Sciatic nerve (tissue), 2 donors: ENCODE results near the gene GARNL3. TPM values are rescaled to one million over a fixed set of nuclear protein-coding genes. Genes with fewer than 3 reads are reported as not detected.

ENCODE experiments used
- ATAC-seq: fragments of 200-7000 bp; cut with Tn5 transposase; one replicate; pipeline ENCODE4 v1.9.1; 2020; ENCODE audit warnings: mild to moderate bottlenecking, moderate library complexity
- DNase-seq: peaks from one replicate; pipeline ENCODE4 v3.0.0-alpha.2; 2020; ENCODE audit warnings: low spot score
- intact Hi-C: fragments of 100-400 bp; cut with DNase I; formaldehyde crosslinking; loops from one replicate; pipeline ENCODE4 v1.14.2; 2022
- total RNA-seq: library from RNA; stranded (reverse); fragmentation: NEBNext Ultra II Directional; extraction: Animal tissue kit (Norgen Biotek cat#: 25700); gene quantifications from one replicate; pipeline ENCODE4 v1.2.1, GENCODE V29; 2021
- donor health status: DM: no; HTN: no; CAD: no.
- donor health status: DM: no; HTN: no; CAD: no.

Gene GARNL3
- total RNA-seq, 1 donor from 2014 or later, result 33.7 TPM

DNA sequence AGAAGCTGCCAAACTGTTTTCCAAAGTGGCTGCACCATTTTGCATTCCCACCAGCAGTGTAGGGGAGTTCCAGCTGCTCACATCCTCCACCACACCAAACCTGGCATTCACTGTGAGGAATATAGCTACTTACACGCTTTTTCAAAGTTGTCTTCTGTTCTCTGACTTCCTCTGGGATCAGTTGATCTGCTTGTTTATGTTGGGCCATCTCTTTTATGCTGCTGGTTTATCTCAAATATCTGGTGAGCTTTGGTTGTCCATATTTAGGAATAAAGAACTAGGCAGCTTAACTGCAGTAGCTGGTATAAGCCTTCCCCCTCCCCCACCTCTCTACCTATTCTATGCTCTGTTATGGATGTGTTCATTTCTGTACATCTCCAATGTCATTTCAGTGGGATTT is 151.1 kb downstream of the GARNL3 start:
- intact Hi-C loops, result no loop called here
- no peak for DNase-seq
- ATAC-seq, result no peak

DNA sequence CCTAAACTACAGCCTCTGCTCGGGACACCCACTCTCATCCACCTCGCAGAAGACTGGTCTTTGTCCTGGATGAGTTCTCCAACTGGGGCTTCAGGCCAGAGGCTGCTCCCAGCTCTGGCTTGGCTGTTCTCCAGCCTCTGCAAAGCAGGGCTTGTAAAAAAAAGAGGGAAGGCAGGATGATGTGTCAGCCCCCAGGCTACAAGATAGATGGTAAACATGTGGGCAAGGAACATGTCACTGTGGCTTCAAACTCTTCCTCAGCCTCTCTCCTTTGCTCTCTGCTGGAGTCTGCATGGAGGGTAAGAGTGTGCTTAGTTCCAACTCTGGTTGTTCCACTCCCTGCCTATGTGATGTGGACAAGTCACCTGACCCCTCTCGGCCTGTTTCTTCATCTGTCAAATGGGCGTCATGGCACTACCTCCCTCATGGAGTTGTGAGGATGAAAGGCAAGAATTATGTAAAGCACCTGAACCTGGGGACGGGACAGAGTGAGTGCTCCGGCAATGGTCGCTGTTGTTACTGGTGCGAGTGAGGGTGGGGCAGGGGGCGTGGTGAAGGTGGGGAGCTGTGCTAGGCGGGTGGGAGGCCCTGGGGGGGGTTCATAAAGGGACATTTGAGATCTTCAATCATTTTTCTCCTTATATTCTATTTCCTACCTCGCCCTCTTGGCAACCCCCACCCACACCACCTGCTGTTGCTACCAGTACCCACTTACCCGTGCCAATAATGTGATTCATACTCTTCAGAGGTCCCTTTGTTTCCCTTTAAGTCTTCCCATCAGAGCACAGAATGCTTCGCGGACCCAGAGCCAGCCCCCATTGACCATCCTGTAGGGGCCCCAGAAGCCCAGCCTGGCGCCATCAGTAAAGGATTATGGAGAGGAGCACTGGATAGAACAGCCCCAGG is 152.8 kb downstream of the GARNL3 start:
- ATAC-seq, result no peak
- no peak for DNase-seq
- intact Hi-C loops, result no loop called here

DNA sequence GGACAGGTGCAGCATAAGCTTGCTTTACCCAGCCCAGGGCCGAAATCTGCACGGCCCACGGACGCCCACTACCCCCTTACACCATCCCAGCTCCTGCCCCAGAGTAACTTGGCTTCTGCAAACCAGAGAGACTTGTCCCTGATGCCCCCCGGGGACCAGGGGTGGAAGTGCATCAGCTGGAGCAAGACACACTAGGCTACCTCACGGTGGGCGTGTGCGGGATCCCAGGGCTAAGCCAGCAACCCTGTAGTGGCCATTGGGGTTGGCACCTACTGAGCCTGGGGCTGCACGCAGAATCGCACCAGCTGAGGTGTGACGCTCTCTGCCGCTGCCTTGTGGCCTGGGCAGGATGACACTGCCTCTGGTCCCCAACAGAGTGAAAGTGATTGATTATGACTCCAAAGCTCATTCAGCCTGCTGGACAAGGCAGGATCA is 153.5 kb downstream of the GARNL3 start:
- DNase-seq, result no peak
- intact Hi-C loops, result no loop called here
- peak; percentile 17 for ATAC-seq

DNA sequence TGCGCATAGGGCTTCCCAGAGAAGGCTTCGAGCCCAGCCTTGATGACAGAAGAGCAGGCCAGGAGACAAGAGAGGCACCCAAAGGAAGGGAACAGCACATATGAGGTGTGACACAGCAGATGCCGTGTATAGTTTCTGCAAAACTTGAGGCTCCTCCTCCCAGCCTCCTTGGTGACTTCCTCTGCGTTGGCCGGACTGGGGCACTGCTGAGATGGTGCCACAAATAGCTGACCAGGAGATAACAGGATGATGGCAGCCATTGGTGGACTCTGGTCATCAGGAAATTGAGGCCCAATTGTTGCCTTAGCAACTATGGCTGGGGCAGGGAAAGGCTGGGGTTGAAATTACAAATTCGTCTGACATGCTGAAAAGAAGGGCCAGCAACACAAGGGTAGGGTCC is 154.8 kb downstream of the GARNL3 start:
- intact Hi-C loops, result no loop called here
- DNase-seq (no peak), ATAC-seq (no peak)

DNA sequence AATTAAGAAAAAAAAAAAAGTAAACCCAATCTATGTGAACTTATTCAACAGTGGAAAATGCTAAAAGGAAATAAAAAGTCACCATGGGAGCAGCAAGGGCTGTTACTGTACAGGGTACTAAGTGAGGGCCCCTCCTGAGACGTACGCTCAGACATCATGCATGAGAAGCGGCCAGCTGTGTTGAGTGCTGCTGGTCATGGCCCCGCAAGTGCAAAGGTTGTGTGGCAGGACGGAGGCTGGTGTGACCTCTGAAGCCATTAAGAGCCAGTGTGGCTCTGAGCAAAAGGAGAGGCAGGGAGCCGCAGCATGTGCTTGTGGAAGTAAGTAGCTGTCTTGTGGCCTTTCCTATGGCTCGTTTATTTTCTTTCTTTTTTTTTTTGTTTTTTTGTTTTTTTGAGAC is 156.5 kb downstream of the GARNL3 start:
- intact Hi-C loops, result no loop called here
- ATAC-seq (no peak), DNase-seq (no peak)

DNA sequence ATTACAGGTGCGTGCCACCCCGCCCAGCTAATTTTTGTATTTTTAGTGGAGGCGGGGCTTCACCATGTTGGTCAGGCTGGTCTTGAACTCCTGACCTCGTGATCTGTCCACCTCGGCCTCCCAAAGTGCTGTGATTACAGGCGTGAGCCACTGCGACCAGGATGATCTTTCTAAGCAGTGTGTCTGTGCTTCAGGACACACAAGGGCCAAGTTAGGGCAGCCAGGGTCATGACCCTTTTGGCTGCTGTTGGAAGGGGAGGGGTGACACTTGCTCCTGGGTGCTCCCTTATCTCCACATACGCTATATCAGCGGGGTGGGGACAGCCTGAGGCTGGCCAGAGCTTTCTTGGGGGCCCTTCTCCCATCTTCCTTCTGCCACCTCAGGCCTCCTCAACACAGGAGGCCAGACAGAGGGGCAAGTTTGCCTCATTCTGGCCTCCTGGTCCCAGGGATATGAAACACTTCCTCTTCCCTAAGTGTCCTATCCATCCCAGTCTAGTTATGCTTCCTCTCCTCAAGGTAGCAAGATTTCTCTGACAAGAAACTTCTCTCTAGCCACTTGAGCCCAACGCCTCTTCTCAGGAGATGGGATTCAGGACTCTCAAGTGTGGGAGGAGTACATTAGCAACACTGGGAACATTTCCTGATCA is 157.7 kb downstream of the GARNL3 start:
- intact Hi-C loops, result no loop called here
- DNase-seq (no peak), ATAC-seq (no peak)

DNA sequence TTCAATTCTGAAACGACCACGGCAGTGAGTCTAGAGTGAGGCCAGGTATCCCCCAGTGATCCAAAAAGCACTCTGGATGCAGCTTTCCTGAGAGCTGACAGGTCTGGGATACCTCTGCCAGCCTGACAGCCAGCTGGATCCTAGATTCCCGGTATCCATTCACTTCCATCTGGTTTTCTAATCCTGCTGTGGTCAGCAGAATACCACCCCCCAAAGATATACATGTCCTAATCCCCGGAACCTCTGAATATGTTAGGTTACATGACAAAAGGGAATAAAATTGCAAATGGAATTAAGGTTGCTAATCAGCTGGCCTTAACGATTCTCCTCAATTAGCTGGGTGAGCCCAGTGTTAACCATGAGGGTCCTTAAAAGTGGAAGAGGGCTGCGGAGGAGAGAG is 158.2 kb downstream of the GARNL3 start:
- DNase-seq, result no peak
- intact Hi-C loops, result no loop called here
- ATAC-seq, result no peak

DNA sequence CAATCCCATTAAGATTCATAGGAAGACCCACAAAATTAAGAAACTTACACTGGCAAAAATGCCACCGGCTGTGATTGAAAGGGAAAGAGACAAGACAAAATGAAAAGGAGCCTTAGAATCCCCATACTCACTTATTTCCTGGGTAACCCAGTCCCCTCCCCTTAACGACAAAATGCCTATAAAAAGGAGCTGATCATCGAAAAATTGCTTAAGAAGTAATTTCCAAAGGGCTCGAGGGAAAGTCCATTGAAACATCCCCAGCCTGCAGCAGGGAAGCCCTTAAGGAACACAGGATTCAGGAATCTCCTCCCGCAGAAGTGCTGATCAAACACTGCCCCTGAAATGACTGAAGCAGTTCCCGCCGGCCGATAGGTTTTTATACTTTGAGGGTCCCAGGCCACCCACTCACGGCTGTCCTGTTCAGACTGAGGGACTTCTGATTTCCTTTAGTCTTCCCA is 158.9 kb downstream of the GARNL3 start:
- ATAC-seq (peak; percentile 15), DNase-seq (no peak)
- intact Hi-C loops, result no loop called here

DNA sequence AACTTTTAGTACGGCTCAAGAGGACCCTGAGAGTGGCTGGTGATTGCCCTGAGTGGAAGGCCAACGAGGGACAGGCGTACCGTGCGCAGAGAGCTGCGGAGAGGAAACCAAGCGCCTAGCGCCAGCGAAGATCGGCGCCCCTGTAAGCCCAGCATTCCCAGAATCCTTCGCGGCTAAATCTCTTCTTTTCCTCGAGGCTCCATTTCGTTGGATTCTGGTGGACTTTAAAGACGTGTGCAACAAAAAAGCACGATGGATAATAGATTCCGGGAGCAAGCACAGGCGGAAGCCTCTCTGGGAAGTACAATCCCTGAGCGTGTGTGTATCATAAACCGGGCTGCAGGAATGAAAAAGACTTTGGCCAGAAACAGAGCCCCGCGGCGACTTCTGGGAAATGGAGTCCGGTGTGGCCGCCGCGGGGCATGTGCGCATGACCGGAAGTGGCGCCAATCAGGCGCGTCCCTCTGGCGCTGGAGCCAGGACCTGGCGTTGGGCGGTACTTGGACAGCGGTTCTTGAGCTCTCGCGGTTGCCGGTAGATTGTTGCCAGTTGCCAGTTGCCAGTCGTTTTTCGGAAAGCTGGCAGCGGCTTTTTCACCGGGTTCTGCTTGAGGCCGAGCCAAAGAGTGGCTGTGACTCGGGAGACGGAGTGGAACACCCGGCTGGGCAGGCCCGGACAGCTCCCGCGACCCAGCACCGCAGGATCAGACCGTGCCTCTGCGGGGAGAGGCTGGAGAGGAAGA is 159.5 kb downstream of the GARNL3 start, which contains the start of gene ZNF79:
ZNF79 (plus strand) TSS at position 449 of the 742 bp plus-strand sequence. CDS start 406 bp downstream, outside the sequence.
- peak; percentile 99 for ATAC-seq
- peak; percentile 95 for DNase-seq
- intact Hi-C loops, result no loop called here

DNA sequence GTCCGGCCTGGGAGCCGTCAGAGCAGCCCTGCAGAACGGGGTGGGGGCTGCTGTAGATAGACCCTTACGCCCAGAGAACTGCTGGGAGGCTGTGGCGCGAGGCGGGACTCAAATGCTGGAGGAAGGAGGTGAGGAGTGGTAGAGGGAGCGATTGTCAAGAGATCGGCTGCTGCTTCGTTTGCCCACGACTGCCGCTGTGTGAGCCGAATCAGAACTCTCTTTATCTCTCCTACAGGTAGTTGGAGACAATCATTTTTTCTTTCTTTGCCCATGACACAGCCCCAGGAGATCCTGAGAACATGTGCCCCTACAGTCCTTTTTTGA is 160.1 kb downstream of the GARNL3 start:
- DNase-seq, result no peak
- intact Hi-C loops, result no loop called here
- no peak for ATAC-seq

DNA sequence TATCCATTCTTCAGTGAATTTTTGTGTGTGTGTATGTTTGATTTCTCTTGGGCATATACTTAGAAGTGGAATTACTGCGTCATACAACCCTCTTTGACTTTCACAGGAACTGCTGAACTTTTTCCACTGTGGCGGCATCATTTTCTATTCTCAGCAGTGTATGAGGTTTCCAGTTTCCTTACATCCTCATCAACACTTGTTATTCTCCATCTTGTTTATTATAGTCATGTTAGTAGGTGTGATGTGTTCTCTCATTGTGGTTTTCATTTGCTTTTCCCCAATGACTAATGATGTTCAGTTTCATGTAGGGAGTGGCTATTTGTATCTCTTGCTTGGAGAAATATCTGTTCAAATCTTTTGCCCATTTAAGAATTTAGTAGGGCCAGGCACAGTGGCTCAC is 162.2 kb downstream of the GARNL3 start:
- DNase-seq (no peak), ATAC-seq (no peak)
- intact Hi-C loops, result no loop called here

DNA sequence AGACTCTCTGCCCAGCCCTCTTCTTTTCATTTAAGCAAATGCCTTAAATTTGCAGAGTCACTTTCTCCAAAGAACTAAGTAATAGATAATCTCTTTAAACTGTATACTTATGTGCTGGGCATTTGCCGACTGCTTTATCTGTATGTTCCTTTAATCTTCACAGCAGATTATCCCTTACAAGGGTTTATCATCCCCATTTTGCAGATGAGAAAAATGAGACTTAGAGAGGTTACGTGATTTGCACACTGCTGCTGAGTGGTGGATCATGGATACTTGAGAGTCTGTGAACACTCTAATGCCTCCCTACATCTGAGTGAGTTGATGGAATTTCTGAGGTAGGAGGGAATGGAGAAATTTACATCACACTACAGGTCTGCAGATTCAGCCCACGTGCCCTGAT is 163.8 kb downstream of the GARNL3 start:
- DNase-seq (no peak), ATAC-seq (no peak)
- intact Hi-C loops, result no loop called here

DNA sequence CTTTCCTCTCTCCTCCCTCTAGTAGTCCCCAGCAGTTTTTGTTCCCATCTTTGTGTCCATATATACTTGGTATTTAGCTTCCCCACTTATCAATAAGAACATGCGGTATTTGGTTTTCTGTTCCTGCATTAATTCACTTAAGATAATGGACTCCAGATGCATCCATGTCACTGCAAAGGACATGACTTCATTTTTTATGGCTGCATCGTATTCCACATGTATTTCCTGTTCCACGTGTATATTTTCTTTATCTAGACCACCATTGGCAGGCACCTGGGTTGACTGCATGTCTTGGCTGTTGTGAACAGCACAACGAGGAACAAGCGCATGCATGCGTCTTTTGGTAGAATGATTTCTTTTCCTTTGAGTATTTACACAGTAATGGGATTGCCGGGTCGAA is 165.8 kb downstream of the GARNL3 start:
- ATAC-seq (no peak), DNase-seq (no peak)
- intact Hi-C loops, result no loop called here

DNA sequence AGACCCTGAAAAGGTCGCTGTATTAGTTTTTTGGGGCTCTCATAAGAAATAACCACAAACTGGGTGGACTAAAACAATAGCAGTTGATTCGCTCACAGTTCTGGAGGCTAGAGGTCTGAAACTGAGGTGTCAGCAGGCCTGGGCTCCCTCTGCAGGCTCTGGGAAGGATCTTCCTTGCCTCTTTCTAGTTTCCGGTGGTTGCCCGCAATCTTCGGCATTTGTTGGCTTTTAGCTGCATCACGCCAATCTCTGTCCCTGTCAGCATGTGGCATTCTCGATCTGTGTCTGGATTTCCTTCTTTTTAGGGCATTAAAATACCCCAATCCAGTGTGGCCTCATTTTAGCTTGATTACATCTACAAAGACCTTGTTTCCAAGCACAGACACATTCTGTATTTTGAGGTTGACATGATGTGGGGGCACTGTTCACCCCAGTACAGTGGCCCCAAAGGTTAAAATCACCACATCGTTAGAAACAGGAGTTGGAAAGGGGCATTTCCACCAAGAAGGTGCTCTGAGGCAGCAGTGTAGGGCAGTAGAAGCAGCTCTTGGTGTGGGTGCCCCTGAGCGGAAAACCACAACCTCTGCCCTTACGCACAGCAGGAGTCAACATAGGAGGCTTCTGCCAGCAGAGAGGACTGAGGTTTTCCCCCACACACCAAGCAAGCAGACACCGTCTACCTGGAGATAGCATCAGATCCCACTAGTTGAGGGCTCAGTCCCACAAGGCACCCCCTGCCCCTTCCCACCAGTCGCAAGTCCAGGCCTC is 173.1 kb downstream of the GARNL3 start:
- no peak for DNase-seq
- no peak for ATAC-seq
- intact Hi-C loops, result no loop called here

DNA sequence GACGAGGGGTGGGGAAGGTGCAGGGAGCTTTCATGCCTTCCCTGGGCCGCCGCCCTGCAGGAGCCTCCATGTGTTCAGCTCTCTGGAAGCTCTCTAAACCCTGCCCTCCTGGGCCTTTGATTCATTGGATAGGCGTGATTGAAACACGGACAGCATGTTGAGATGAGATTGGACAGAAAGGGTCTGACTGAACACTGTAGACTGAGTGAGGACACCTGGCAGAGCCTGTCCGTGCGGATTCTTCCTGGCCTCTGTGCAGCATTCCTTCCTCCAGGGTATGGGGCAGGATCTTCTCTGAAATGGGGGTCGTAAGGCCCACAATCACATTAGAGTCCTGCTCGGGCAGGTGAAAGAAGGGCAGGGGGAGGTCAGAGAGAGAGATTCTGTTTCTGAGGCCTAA is 173.8 kb downstream of the GARNL3 start:
- ATAC-seq, result no peak

More for the DNA sequence above, 173.8 kb downstream of the GARNL3 start:
- intact Hi-C loops, result no loop called here
- no peak for DNase-seq
